IMR-90 (cell line): ENCODE results near the gene CNOT6.

Experiments used
- BHLHE40 ChIP-seq: fragments of 150-350 bp; IDR thresholded peaks from 2 replicates; pipeline ENCODE4 v1.6.1; 2016; ENCODE audit warnings: mild to moderate bottlenecking, low read depth, low read length
- CEBPB ChIP-seq: IDR thresholded peaks from 2 replicates; pipeline ENCODE4 v1.6.1; 2012; ENCODE audit warnings: low read depth, low read length, improper control_type of control experiment
- CHD1 ChIP-seq: IDR thresholded peaks from 2 replicates; pipeline ENCODE4 v1.6.1; 2012; ENCODE audit warnings: low read depth, low read length, improper control_type of control experiment
- FOS ChIP-seq: fragments of 150-350 bp; IDR thresholded peaks from 2 replicates; pipeline ENCODE4 v1.6.1; 2016; ENCODE audit warnings: low read depth, low read length
- MXI1 ChIP-seq: IDR thresholded peaks from 2 replicates; pipeline ENCODE4 v1.6.1; 2012; ENCODE audit warnings: low read depth, mild to moderate bottlenecking, low read length, moderate library complexity, borderline replicate concordance
- POLR2A ChIP-seq: IDR thresholded peaks from 2 replicates; pipeline ENCODE4 v1.6.1; 2012; ENCODE audit warnings: mild to moderate bottlenecking, low read depth, low read length
- TF ChIP-seq, protein P1 (sequence below): conservative IDR thresholded peaks from 2 replicates; pipeline ENCODE4 v1.5.1; 2012; ENCODE audit warnings: mild to moderate bottlenecking, low read depth, low read length, improper control_type of control experiment
- TF ChIP-seq, protein P2 (sequence below): fragments of 150-350 bp; IDR thresholded peaks from 2 replicates; pipeline ENCODE4 v1.6.1; 2017; ENCODE audit warnings: mild to moderate bottlenecking, antibody characterized with exemption, low read length, low read depth

DNA sequence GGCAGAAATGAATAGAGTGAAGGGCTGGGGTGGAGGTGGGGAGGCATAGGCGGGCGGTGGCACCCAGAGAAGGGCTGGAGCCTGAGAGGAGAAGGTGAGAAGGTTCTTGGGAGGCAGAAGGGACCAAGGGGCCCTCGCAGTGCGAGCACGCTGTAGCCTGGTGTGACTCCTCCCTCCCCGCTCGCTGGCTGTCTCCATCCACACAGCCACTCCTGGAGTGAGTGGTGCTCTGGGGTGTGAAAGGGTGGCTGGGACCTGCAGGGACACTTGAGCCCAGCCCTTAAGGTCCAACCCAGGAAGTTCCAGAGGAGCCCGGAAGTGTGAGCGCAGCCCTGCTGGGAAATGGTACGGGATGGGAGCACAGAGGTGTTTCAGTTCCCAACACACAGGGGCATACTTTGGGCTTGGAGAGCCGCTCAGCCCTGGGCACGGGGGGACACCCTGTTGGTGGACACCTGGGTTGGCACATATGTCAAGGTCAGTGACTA is 106.4 kb downstream of the CNOT6 start:
- TF ChIP-seq, protein P1, sequence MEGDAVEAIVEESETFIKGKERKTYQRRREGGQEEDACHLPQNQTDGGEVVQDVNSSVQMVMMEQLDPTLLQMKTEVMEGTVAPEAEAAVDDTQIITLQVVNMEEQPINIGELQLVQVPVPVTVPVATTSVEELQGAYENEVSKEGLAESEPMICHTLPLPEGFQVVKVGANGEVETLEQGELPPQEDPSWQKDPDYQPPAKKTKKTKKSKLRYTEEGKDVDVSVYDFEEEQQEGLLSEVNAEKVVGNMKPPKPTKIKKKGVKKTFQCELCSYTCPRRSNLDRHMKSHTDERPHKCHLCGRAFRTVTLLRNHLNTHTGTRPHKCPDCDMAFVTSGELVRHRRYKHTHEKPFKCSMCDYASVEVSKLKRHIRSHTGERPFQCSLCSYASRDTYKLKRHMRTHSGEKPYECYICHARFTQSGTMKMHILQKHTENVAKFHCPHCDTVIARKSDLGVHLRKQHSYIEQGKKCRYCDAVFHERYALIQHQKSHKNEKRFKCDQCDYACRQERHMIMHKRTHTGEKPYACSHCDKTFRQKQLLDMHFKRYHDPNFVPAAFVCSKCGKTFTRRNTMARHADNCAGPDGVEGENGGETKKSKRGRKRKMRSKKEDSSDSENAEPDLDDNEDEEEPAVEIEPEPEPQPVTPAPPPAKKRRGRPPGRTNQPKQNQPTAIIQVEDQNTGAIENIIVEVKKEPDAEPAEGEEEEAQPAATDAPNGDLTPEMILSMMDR = no peak
- no peak for TF ChIP-seq CHD1
- TF ChIP-seq, protein P2, sequence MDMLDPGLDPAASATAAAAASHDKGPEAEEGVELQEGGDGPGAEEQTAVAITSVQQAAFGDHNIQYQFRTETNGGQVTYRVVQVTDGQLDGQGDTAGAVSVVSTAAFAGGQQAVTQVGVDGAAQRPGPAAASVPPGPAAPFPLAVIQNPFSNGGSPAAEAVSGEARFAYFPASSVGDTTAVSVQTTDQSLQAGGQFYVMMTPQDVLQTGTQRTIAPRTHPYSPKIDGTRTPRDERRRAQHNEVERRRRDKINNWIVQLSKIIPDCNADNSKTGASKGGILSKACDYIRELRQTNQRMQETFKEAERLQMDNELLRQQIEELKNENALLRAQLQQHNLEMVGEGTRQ = no peak
- no peak for TF ChIP-seq POLR2A
- TF ChIP-seq FOS = no peak
- no peak for TF ChIP-seq MXI1
- TF ChIP-seq CEBPB = no peak
- no peak for TF ChIP-seq BHLHE40
